Mesothelial cell of epicardium (in vitro differentiated cells): ENCODE data around the gene DACT3. TPM values are rescaled to one million over a fixed set of nuclear protein-coding genes. Genes with fewer than 3 reads are reported as not detected.

Experiments
- DNase-seq, 2 experiments: peaks; one replicate each; pipeline ENCODE4 v3.0.0; 2021; ENCODE audit warnings: low spot score in 2 of 2; ENCODE audit not compliant: unreplicated experiment in 2 of 2
- H3K27ac Mint-ChIP-seq: 2 replicates; pipeline ENCODE4 v1.8.0; 2021; ENCODE audit warnings: mixed read lengths
- H3K27me3 Mint-ChIP-seq: 2 replicates; pipeline ENCODE4 v1.8.0; 2021; ENCODE audit warnings: low read depth, mixed read lengths
- H3K36me3 Mint-ChIP-seq: 2 replicates; pipeline ENCODE4 v1.8.0; 2021; ENCODE audit warnings: mixed read lengths
- H3K4me1 Mint-ChIP-seq: 2 replicates; pipeline ENCODE4 v1.8.0; 2021; ENCODE audit warnings: mixed read lengths
- H3K4me3 Mint-ChIP-seq: 2 replicates; pipeline ENCODE4 v1.8.0; 2021; ENCODE audit warnings: mild to moderate bottlenecking, moderate library complexity, mixed read lengths
- H3K9me3 Mint-ChIP-seq: 2 replicates; pipeline ENCODE4 v1.8.0; 2021; ENCODE audit warnings: mixed read lengths
- CTCF ChIP-seq: fragments of 200-600 bp; sonication (generic); IDR thresholded peaks from one replicate; pipeline ENCODE4 v1.5.0; 2021; ENCODE audit warnings: antibody characterized with exemption; ENCODE audit not compliant: unreplicated experiment
- total RNA-seq: library from RNA; stranded (reverse); gene quantifications from 3 replicates; pipeline ENCODE4 v1.2.1, GENCODE V29; 2021

DACT3 gene
- total RNA-seq, 1 donor from 2014 or later, result 48.8 TPM

GRCh38 chr19:46665072-46665471 is 4.1 kb upstream of the DACT3 start:
- peaks cover 8% of the 10 kb centered on the region for H3K4me1 Mint-ChIP-seq
- no peak overlapping the region for H3K27ac Mint-ChIP-seq
- no peaks in the 10 kb centered on the region for H3K9me3 Mint-ChIP-seq
- TF ChIP-seq CTCF, result no peak
- DNase-seq, result no peak
- no peaks in the 10 kb centered on the region for H3K27me3 Mint-ChIP-seq
- no peaks in the 10 kb centered on the region for H3K36me3 Mint-ChIP-seq
- no peak overlapping the region for H3K4me3 Mint-ChIP-seq

DNA sequence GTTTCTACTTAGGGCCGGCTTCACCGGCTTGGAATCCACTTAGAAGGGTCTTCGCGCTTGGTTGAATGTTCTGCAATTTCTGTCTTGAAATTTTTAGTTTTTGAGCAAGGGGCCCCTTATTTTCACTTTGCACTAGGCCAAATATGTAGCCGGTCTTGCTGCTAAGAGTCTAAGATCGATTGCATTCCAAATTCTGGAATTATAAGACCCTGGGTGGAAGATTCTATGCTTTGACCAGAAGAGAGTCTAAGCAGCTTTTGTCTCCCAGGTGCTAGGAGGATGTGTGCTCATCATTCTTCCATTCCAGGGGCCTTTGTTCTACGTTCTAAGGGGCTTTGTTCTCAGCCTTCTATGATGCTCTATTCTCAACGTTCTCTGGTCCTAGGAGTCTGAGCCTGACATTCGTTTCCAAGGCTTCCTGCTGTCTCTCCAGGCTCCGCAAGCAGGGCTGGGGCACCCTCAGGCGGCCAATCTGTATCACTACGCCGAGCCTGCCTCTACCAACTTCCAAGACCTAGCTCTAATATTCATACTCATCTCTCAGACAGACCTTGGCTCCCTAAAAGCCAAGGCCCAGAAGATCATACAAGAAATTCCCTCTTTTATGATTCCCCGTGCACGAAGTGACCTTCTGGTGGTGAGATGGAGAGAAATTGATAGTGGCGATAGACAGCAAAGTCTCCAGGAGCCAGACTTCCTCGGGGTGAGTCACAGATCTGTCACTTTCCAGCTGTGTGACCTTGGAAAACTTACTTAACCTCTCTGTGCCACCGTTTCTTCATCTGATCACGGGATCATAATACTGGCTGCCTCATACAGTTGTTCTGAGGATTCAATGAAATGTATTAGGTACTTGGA is 982 bp upstream of the DACT3 start:
- Mint-ChIP-seq H3K9me3 (no peaks in the 10 kb centered on the region), H3K4me3 (peak overlapping the region; percentile 81), H3K27me3 (peaks cover 2% of the 10 kb centered on the region), H3K36me3 (no peaks in the 10 kb centered on the region), H3K4me1 (peaks cover 18% of the 10 kb centered on the region), H3K27ac (peak overlapping the region; percentile 88)
- DNase-seq, result peak; percentile 65 to 83
- peak; percentile 56 for TF ChIP-seq CTCF

DNA sequence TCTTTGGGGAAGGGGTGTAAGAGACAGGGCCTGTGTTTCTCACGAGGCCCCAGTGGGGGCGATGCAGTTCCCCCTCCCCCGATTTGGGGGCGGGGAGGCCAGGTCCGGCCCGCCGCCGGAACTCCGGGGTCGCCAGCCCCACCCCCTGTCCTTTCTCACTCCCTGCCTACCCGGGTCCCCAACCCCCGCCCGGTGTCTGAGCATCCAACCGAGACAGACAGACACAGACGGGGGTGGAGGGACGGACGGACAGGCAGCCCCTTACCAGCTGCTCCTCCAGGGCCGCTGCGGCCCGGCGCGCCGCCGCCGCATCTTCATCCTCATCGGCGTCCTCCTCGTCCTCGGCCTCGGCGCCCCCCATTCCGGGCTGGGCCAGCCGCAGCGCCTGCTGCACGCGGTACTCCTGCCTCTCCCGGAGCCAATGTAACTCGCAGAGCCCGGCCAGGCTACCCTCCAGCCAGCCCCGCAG is 397 bp downstream of the DACT3 start:
- Mint-ChIP-seq H3K9me3 (no peaks in the 10 kb centered on the region), H3K4me3 (peak overlapping the region; percentile 81), H3K4me1 (peaks cover 18% of the 10 kb centered on the region), H3K36me3 (no peaks in the 10 kb centered on the region), H3K27ac (peak overlapping the region; percentile 89), H3K27me3 (peaks cover 2% of the 10 kb centered on the region)
- TF ChIP-seq CTCF, result peak; percentile 17
- DNase-seq, result peak in 1 of 2 experiments; percentile 45

- no peaks in the 10 kb centered on the region for H3K9me3 Mint-ChIP-seq
- H3K27ac Mint-ChIP-seq, result peak overlapping the region; percentile 89
- peaks cover 19% of the 10 kb centered on the region for H3K4me1 Mint-ChIP-seq
- no peaks in the 10 kb centered on the region for H3K36me3 Mint-ChIP-seq
- peaks cover 2% of the 10 kb centered on the region for H3K27me3 Mint-ChIP-seq
- no peak for DNase-seq
- no peak for TF ChIP-seq CTCF
- H3K4me3 Mint-ChIP-seq, result peak overlapping the region; percentile 81
Observed at GRCh38 chr19:46660008-46660517, 919 bp downstream of the DACT3 start.

GRCh38 chr19:46659151-46660007 is 1.6 kb downstream of the DACT3 start:
- peak; percentile 40 to 68 for DNase-seq
- Mint-ChIP-seq H3K4me1 (peaks cover 23% of the 10 kb centered on the region), H3K27ac (peak overlapping the region; percentile 89), H3K9me3 (no peaks in the 10 kb centered on the region), H3K27me3 (peaks cover 2% of the 10 kb centered on the region), H3K4me3 (peak overlapping the region; percentile 81), H3K36me3 (no peaks in the 10 kb centered on the region)
- TF ChIP-seq CTCF, result no peak
